ENCODE results near the gene CDH12.
A peak's percentile ranks its signal among the peaks of the same experiment; 100 is the strongest.

The CDH12 gene

GRCh38 chr5:22852807-22853660, at the start of gene CDH12:
Gene CDH12 (minus strand): TSS chr5:22853344.
- H3K4me3 ChIP-seq (IDR thresholded peaks at IDR 0.05; ENCODE audit: insufficient read depth, low read depth, low read length), result no peak within 1 kb of the TSS

GRCh38 chr5:22901885-22902284, 48.7 kb upstream of the CDH12 start:
- no peaks in the 10 kb centered on the region for H3K79me2 ChIP-seq (ENCODE audit: insufficient read depth, low read depth)
- no peak overlapping the region for H2AFZ ChIP-seq (ENCODE audit: low read depth)
- H4K20me1 ChIP-seq (ENCODE audit: insufficient read depth), result no peaks in the 10 kb centered on the region
- H3K9ac ChIP-seq, result no peak overlapping the region
- TF ChIP-seq, protein P1, sequence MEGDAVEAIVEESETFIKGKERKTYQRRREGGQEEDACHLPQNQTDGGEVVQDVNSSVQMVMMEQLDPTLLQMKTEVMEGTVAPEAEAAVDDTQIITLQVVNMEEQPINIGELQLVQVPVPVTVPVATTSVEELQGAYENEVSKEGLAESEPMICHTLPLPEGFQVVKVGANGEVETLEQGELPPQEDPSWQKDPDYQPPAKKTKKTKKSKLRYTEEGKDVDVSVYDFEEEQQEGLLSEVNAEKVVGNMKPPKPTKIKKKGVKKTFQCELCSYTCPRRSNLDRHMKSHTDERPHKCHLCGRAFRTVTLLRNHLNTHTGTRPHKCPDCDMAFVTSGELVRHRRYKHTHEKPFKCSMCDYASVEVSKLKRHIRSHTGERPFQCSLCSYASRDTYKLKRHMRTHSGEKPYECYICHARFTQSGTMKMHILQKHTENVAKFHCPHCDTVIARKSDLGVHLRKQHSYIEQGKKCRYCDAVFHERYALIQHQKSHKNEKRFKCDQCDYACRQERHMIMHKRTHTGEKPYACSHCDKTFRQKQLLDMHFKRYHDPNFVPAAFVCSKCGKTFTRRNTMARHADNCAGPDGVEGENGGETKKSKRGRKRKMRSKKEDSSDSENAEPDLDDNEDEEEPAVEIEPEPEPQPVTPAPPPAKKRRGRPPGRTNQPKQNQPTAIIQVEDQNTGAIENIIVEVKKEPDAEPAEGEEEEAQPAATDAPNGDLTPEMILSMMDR (conservative IDR thresholded peaks at IDR 0.05; ENCODE audit: low read depth, low read length), result no peak
- no peaks in the 10 kb centered on the region for H3K4me1 ChIP-seq (ENCODE audit: low read depth, poor library complexity, severe bottlenecking)
- no peaks in the 10 kb centered on the region for H3K27me3 ChIP-seq (ENCODE audit: insufficient read depth, low read depth)
- H3K4me3 ChIP-seq (IDR thresholded peaks at IDR 0.05; ENCODE audit: insufficient read depth, low read depth, low read length), result no peak overlapping the region
- no peak overlapping the region for H3K27ac ChIP-seq
- H3K36me3 ChIP-seq (ENCODE audit: insufficient read depth), result no peaks in the 10 kb centered on the region
- H3K4me2 ChIP-seq, result no peak overlapping the region

More at GRCh38 chr5:22852807-22853660, at the start of gene CDH12:
- Histone ChIP-seq H3K36me3 (ENCODE audit: insufficient read depth) (no peaks in the 10 kb centered on the region), H3K27me3 (ENCODE audit: insufficient read depth, low read depth) (no peaks in the 10 kb centered on the region), H3K27ac (no peak within 1 kb of the TSS), H3K4me1 (ENCODE audit: low read depth, poor library complexity, severe bottlenecking) (no peaks in the 10 kb centered on the region), H4K20me1 (ENCODE audit: insufficient read depth) (no peaks in the 10 kb centered on the region), H3K4me2 (peak within 1 kb of the TSS; percentile 33; the same call in 1 of the 2 replicates), H3K79me2 (ENCODE audit: insufficient read depth, low read depth) (no peaks in the 10 kb centered on the region), H2AFZ (ENCODE audit: low read depth) (peak within 1 kb of the TSS; percentile 73), H3K9ac (no peak within 1 kb of the TSS)
- TF ChIP-seq, protein P1 (conservative IDR thresholded peaks at IDR 0.05; ENCODE audit: low read depth, low read length), result no peak

DNA sequence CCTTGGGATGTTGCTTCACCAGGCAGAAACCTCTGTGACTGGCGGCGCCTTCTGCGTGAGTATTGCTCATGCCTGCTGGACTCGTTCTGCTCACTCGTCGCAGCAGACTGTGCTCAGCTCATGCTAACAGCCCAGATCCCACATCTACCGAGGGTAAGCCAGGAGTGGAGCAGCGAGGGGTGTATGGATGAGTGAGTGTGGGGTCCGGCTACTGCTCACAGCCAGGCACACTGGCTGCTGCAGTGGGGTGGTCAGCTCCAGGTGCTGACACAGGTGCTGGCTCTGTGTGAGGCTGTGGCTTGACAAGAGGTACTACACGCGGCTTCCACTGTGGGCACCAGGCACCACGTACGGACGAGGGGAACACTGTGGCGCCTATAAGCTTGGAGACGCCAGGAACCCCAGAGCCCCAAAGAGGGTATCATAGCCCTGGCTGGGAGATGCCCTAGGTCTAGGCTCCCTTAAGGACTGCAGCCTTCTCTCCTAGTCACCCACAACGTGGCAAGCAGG, 47.7 kb upstream of the CDH12 start:
- H3K27me3 ChIP-seq (ENCODE audit: insufficient read depth, low read depth), result no peaks in the 10 kb centered on the region
- H3K27ac ChIP-seq, result no peak overlapping the region
- TF ChIP-seq, protein P1 (conservative IDR thresholded peaks at IDR 0.05; ENCODE audit: low read depth, low read length), result no peak
- no peaks in the 10 kb centered on the region for H3K36me3 ChIP-seq (ENCODE audit: insufficient read depth)
- no peak overlapping the region for H3K9ac ChIP-seq
- no peak overlapping the region for H2AFZ ChIP-seq (ENCODE audit: low read depth)
- no peaks in the 10 kb centered on the region for H3K79me2 ChIP-seq (ENCODE audit: insufficient read depth, low read depth)
- no peaks in the 10 kb centered on the region for H3K4me1 ChIP-seq (ENCODE audit: low read depth, poor library complexity, severe bottlenecking)
- no peaks in the 10 kb centered on the region for H4K20me1 ChIP-seq (ENCODE audit: insufficient read depth)
- no peak overlapping the region for H3K4me3 ChIP-seq (IDR thresholded peaks at IDR 0.05; ENCODE audit: insufficient read depth, low read depth, low read length)
- no peak overlapping the region for H3K4me2 ChIP-seq

DNA sequence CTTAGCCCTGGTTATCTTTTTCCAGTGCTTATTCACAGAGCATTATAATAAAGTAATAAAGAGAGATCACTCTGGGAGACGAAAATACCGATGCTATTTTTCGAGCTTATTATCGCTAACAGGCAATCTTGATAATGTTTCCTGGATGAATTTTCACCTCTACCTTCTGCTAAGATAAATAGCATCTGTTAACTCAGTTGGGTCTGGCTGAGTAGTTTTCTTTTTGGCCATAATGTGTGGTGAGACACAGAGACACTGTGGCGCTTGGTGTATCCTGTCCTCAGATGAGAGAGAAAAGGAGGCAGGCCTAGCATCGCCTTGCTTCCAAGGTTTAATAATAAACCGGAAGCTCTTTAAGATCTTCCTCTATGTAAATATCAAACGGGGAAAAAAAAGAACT, 46.2 kb upstream of the CDH12 start:
- Histone ChIP-seq H3K4me1 (ENCODE audit: low read depth, poor library complexity, severe bottlenecking) (no peaks in the 10 kb centered on the region), H3K27ac (no peak overlapping the region), H3K36me3 (ENCODE audit: insufficient read depth) (no peaks in the 10 kb centered on the region), H3K79me2 (ENCODE audit: insufficient read depth, low read depth) (no peaks in the 10 kb centered on the region), H2AFZ (ENCODE audit: low read depth) (no peak overlapping the region), H3K27me3 (ENCODE audit: insufficient read depth, low read depth) (no peaks in the 10 kb centered on the region), H4K20me1 (ENCODE audit: insufficient read depth) (no peaks in the 10 kb centered on the region), H3K4me2 (no peak overlapping the region), H3K9ac (no peak overlapping the region), H3K4me3 (IDR thresholded peaks at IDR 0.05; ENCODE audit: insufficient read depth, low read depth, low read length) (no peak overlapping the region)
- TF ChIP-seq, protein P1 (conservative IDR thresholded peaks at IDR 0.05; ENCODE audit: low read depth, low read length), result no peak

Data from KMS-11 (cell line).